T follicular helper cell (primary cell): ENCODE measurements around the gene PDCD11.
A peak's percentile ranks its signal among the peaks of the same experiment; 100 is the strongest.
"Not testable (repeated sequence)": the region's sequence is repeated elsewhere in the genome, so short reads cannot be mapped to it uniquely, and the experiment has no call there.

Source experiments
- DNase-seq: peaks from one replicate; pipeline ENCODE4 v3.0.0-alpha.2; 2020; ENCODE audit warnings: low read depth

PDCD11 gene

GRCh38 chr10:103416436-103417147 is 20.2 kb downstream of the PDCD11 start:
- DNase-seq = peak; percentile 51

GRCh38 chr10:103417148-103417469 is 20.7 kb downstream of the PDCD11 start:
- not testable (repeated sequence) for DNase-seq

GRCh38 chr10:103417601-103418000 is 21.2 kb downstream of the PDCD11 start:
- DNase-seq = no peak

GRCh38 chr10:103419101-103419500 is 22.7 kb downstream of the PDCD11 start:
- no peak for DNase-seq

- no peak for DNase-seq
Observed at GRCh38 chr10:103423748-103424147, 27.3 kb downstream of the PDCD11 start.

- no peak for DNase-seq
Observed at GRCh38 chr10:103427866-103428265, 31.4 kb downstream of the PDCD11 start.

- DNase-seq = no peak
Observed at GRCh38 chr10:103428989-103429643, 32.7 kb downstream of the PDCD11 start.

GRCh38 chr10:103429647-103430046 is 33.2 kb downstream of the PDCD11 start:
- no peak for DNase-seq

- no peak for DNase-seq
Observed at GRCh38 chr10:103431902-103432301, 35.5 kb downstream of the PDCD11 start.

- no peak for DNase-seq
Observed at GRCh38 chr10:103433858-103434257, 37.4 kb downstream of the PDCD11 start.

- DNase-seq = no peak
Observed at GRCh38 chr10:103439776-103440175, 43.4 kb downstream of the PDCD11 start.

- DNase-seq = no peak
Observed at GRCh38 chr10:103440416-103440815, 44.0 kb downstream of the PDCD11 start.

- DNase-seq = no peak
Observed at GRCh38 chr10:103441206-103441605, 44.8 kb downstream of the PDCD11 start.

- no peak for DNase-seq
Observed at GRCh38 chr10:103441611-103442010, 45.2 kb downstream of the PDCD11 start.

- DNase-seq = no peak
Observed at GRCh38 chr10:103442031-103442461, 45.6 kb downstream of the PDCD11 start.

GRCh38 chr10:103443475-103444185 is 47.2 kb downstream of the PDCD11 start:
- no peak for DNase-seq

- no peak for DNase-seq
Observed at GRCh38 chr10:103444478-103444877, 48.1 kb downstream of the PDCD11 start.

GRCh38 chr10:103445366-103445765 is 48.9 kb downstream of the PDCD11 start:
- no peak for DNase-seq

- DNase-seq = no peak
Observed at GRCh38 chr10:103445767-103446567, 49.5 kb downstream of the PDCD11 start.

GRCh38 chr10:103447187-103447586 is 50.8 kb downstream of the PDCD11 start:
- no peak for DNase-seq

GRCh38 chr10:103448746-103449145 is 52.3 kb downstream of the PDCD11 start:
- no peak for DNase-seq
